ENCODE results near the gene HLCS. TPM values are rescaled to one million over a fixed set of nuclear protein-coding genes. Genes with fewer than 3 reads are reported as not detected.

Gene HLCS
- total RNA-seq, 1 donor from 2014 or later: 20.2 TPM

DNA sequence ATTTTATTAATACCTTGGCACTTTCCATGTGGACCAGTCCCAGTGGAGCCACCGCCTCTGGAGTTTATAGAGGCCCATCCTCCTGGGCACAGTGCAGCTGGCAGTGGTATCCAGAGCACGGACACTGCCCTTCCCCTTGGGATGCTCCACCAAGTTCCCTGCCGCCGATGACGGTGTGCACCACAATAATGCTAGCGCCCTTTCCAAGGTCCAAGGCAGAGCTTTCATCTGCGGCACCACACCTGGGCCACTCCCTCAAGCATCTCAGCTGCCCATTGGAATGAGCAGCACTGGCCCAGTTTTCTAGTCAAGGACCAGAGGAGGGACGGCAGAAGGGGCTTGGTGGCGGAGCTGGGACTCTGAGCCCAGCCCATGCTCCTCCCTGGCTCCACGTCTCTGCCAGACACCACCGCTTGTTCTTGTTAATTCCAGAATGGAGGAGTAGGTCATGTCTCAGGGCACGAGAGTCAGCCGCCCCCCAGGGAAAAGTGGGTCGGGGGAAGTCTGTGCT is 243.0 kb downstream of the HLCS start:
- Mint-ChIP-seq H3K4me3 (no peak overlapping the region), H3K27ac (no peak overlapping the region), H3K9me3 (no peaks in the 10 kb centered on the region), H3K4me1 (no peaks in the 10 kb centered on the region), H3K36me3 (no peaks in the 10 kb centered on the region), H3K27me3 (ENCODE audit: low read depth) (peaks cover 58% of the 10 kb centered on the region)
- no peak for DNase-seq (ENCODE audit: low spot score in 2 of 2, unreplicated experiment in 2 of 2)
- TF ChIP-seq, protein P1, sequence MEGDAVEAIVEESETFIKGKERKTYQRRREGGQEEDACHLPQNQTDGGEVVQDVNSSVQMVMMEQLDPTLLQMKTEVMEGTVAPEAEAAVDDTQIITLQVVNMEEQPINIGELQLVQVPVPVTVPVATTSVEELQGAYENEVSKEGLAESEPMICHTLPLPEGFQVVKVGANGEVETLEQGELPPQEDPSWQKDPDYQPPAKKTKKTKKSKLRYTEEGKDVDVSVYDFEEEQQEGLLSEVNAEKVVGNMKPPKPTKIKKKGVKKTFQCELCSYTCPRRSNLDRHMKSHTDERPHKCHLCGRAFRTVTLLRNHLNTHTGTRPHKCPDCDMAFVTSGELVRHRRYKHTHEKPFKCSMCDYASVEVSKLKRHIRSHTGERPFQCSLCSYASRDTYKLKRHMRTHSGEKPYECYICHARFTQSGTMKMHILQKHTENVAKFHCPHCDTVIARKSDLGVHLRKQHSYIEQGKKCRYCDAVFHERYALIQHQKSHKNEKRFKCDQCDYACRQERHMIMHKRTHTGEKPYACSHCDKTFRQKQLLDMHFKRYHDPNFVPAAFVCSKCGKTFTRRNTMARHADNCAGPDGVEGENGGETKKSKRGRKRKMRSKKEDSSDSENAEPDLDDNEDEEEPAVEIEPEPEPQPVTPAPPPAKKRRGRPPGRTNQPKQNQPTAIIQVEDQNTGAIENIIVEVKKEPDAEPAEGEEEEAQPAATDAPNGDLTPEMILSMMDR (IDR thresholded peaks at IDR 0.05; ENCODE audit: unreplicated experiment): no peak

- H3K4me3 Mint-ChIP-seq: no peak overlapping the region
- DNase-seq (ENCODE audit: low spot score in 2 of 2, unreplicated experiment in 2 of 2): no peak
- TF ChIP-seq, protein P1 (IDR thresholded peaks at IDR 0.05; ENCODE audit: unreplicated experiment): no peak
- H3K36me3 Mint-ChIP-seq: no peaks in the 10 kb centered on the region
- peaks cover 65% of the 10 kb centered on the region for H3K27me3 Mint-ChIP-seq (ENCODE audit: low read depth)
- no peaks in the 10 kb centered on the region for H3K4me1 Mint-ChIP-seq
- H3K9me3 Mint-ChIP-seq: no peaks in the 10 kb centered on the region
- H3K27ac Mint-ChIP-seq: no peak overlapping the region
These were observed 243.8 kb downstream of the HLCS start for GRCh38 chr21:36722370-36723368.

GRCh38 chr21:36721817-36722216 is 244.7 kb downstream of the HLCS start:
- no peak overlapping the region for H3K27ac Mint-ChIP-seq
- no peaks in the 10 kb centered on the region for H3K36me3 Mint-ChIP-seq
- no peak for DNase-seq (ENCODE audit: low spot score in 2 of 2, unreplicated experiment in 2 of 2)
- H3K4me3 Mint-ChIP-seq: no peak overlapping the region
- peaks cover 69% of the 10 kb centered on the region for H3K27me3 Mint-ChIP-seq (ENCODE audit: low read depth)
- no peaks in the 10 kb centered on the region for H3K4me1 Mint-ChIP-seq
- TF ChIP-seq, protein P1 (IDR thresholded peaks at IDR 0.05; ENCODE audit: unreplicated experiment): no peak
- no peaks in the 10 kb centered on the region for H3K9me3 Mint-ChIP-seq

DNA sequence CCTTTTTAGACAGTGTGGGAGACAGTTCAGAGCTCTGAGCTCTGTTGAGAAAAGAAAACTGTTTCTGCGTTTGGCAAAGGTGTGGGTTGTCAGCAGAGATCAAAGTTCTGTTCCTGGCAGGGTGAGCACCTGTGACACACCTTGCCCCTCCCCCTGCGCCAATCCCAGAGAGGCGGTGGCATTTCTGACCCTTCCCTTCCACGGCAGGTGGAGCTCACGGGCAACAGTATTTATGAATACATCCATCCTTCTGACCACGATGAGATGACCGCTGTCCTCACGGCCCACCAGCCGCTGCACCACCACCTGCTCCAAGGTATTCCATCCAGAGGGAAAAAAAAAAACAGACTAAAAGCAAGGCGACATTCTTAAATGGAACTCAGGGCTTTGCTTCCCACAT is 246.9 kb downstream of the HLCS start:
- H3K36me3 Mint-ChIP-seq: no peaks in the 10 kb centered on the region
- TF ChIP-seq, protein P1 (IDR thresholded peaks at IDR 0.05; ENCODE audit: unreplicated experiment): no peak
- no peaks in the 10 kb centered on the region for H3K9me3 Mint-ChIP-seq
- H3K4me3 Mint-ChIP-seq: no peak overlapping the region
- H3K4me1 Mint-ChIP-seq: no peaks in the 10 kb centered on the region
- no peak for DNase-seq (ENCODE audit: low spot score in 2 of 2, unreplicated experiment in 2 of 2)
- H3K27me3 Mint-ChIP-seq (ENCODE audit: low read depth): peaks cover 89% of the 10 kb centered on the region
- no peak overlapping the region for H3K27ac Mint-ChIP-seq

DNA sequence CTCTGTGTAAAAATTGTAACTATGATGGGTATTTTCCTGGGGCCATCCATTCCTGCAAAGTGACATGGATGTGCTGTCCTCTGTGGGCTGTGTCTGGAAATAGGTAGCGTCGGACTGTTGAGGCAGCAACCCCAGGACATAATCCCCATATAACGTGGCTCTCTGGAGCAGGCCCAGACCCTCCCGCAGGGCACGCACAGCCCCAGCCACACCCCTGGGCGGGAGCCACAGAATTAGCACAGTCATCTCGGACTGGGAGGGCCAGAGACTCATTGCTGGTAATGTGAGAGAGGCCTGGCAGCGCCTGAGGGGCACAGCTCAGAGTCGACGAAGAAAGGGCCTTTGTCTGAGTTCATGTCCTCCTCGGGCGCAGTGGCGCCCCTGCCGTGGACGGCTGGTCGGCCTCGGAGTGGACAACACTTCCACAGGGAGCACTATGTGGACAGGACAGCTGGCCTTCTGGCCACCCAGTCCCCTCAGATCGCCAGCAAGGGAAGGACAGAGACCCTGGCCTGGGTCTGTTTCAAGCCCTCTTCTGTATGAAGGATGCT is 247.4 kb downstream of the HLCS start:
- peaks cover 3% of the 10 kb centered on the region for H3K9me3 Mint-ChIP-seq
- peaks cover 91% of the 10 kb centered on the region for H3K27me3 Mint-ChIP-seq (ENCODE audit: low read depth)
- no peak overlapping the region for H3K4me3 Mint-ChIP-seq
- H3K4me1 Mint-ChIP-seq: no peaks in the 10 kb centered on the region
- no peak overlapping the region for H3K27ac Mint-ChIP-seq
- H3K36me3 Mint-ChIP-seq: no peaks in the 10 kb centered on the region
- TF ChIP-seq, protein P1 (IDR thresholded peaks at IDR 0.05; ENCODE audit: unreplicated experiment): no peak
- DNase-seq (ENCODE audit: low spot score in 2 of 2, unreplicated experiment in 2 of 2): no peak
